ENCODE measurements around the gene PCDHGA8.
"Not testable (repeated sequence)": the region's sequence is repeated elsewhere in the genome, so short reads cannot be mapped to it uniquely, and the experiment has no call there.

PCDHGA8 gene

DNA sequence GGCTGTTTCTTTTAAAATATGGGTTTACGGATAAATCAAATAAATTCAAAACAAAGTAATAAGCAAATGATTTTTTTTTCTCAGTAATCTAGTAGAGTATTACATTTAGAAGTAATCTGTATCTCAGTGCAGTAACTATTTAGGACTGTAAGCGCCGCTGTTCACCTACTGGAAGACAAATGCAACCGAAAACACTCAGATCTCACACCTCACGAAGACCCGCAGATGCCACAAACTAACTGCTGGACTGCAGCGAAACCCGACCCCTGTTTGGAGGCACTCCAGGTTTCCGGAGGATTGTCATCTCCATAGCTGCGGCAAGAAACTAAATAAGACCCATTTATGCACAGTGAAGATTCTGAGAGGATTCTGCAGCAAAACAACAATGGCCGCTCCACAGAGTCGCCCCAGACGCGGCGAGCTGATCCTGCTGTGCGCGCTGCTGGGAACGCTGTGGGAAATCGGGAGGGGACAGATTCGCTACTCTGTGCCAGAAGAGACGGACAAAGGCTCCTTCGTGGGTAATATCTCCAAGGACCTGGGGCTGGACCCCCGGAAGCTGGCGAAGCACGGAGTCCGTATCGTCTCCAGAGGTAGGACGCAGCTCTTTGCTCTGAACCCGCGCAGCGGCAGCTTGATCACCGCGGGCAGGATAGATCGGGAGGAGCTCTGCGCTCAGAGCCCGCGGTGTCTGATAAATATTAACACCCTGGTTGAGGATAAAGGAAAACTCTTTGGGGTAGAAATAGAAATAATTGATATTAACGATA, at the start of gene PCDHGA8:
PCDHGA8 (plus strand) TSS at position 205 of the 770 bp plus-strand sequence; CDS start at position 386, 181 bp downstream.
- no peak for DNase-seq

- no peak for DNase-seq
Observed at GRCh38 chr5:141342773-141343172, 49.7 kb upstream of the PCDHGA8 start.

DNA sequence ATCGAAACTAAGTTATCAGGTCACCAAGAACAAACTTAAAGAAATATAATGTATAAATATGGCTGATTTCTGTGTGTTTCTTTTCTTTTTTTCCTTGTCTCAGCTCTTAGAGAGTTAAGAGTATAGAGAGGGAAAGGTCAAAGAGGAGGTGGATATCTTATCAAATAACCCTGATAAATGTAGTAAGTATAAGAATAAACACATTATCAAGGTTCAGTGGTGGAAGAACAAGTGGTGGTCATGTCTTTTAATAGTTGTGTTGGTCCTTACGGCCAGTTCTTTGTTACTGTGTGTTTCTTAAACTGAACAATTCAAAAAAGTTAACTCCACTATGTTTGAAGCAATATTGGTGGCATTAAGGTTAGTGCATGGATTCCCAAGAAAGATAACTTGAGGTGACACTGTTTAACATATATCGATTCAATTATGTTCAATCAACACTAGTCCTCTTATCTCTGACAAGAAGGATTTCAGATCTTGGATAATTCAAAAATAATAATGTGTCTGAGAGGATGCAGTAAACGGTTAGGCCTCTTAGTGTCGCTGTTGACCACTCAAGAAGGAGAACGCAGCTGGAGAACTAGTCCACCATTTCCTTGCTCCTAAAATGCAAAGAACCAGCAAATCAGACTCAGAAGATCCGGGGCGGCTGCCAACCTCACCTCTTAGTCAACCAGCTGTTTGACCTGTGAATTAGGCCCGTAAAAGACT, 49.0 kb upstream of the PCDHGA8 start, which contains the start of gene PCDHGA3:
PCDHGA3 (plus strand) TSS at position 588 of the 711 bp plus-strand sequence. CDS start 205 bp downstream, outside the sequence.
- DNase-seq: no peak

- DNase-seq: no peak
Observed at GRCh38 chr5:141343953-141344463, 48.4 kb upstream of the PCDHGA8 start.

DNA sequence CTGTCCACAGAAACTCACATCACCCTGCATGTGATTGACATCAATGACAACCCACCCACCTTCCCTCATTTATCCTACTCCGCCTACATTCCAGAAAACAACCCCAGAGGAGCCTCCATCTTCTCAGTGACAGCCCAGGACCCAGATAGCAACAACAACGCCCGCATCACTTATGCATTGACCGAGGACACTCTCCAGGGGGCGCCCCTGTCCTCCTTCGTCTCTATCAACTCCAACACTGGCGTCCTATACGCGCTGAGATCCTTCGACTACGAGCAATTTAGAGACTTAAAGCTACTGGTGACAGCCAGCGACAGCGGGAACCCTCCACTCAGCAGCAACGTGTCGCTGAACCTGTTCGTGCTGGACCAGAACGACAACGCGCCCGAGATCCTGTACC, 47.1 kb upstream of the PCDHGA8 start:
- DNase-seq: no peak

- DNase-seq: not testable (repeated sequence)
Observed at GRCh38 chr5:141346017-141346416, 46.4 kb upstream of the PCDHGA8 start.

DNA sequence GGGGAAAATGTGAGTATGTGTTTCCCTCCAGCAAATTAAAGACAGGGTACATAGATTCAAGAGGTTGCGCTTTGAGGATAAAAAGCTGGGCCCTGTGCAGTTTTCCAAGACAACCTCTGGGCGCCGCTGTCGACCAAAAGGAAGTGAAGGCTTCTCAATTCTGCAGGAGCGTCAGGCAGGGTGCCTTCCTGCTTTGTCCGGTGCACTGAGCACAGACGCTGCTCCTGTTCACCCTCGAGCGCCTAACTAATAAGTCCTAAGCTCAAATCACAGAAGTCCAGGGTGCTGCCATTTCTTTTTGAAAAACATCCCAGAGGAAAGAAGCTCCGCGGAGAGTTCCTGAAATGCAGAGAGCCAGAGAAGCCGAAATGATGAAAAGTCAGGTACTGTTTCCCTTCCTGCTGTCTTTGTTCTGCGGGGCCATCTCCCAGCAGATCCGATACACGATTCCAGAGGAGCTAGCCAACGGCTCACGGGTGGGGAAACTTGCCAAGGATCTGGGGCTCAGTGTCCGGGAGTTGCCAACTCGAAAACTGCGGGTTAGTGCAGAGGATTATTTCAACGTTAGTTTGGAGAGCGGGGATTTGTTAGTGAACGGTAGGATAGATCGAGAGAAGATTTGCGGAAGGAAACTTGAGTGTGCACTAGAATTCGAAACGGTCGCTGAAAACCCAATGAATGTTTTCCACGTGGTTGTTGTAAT, 42.4 kb upstream of the PCDHGA8 start, which contains the start of gene PCDHGB1:
PCDHGB1 (plus strand) TSS at position 183 of the 703 bp plus-strand sequence; CDS start at position 345, 162 bp downstream.
- peak; percentile 9 for DNase-seq

DNA sequence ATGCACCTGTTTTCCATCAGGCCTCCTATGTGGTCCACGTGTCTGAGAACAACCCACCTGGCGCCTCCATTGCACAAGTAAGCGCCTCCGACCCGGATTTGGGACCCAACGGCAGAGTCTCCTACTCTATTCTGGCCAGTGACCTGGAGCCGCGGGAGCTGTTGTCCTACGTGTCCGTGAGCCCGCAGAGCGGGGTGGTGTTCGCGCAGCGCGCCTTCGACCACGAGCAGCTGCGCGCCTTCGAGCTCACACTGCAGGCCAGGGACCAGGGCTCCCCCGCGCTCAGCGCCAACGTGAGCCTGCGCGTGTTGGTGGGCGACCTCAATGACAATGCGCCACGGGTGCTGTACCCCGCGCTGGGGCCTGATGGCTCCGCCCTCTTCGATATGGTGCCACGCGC, 40.8 kb upstream of the PCDHGA8 start:
- DNase-seq: no peak

- DNase-seq: no peak
Observed at GRCh38 chr5:141354900-141355469, 37.4 kb upstream of the PCDHGA8 start, which contains the start of gene PCDHGA4. Gene PCDHGA4 (plus strand): TSS chr5:141355021. CDS start chr5:141355108, 87 bp downstream.

DNA sequence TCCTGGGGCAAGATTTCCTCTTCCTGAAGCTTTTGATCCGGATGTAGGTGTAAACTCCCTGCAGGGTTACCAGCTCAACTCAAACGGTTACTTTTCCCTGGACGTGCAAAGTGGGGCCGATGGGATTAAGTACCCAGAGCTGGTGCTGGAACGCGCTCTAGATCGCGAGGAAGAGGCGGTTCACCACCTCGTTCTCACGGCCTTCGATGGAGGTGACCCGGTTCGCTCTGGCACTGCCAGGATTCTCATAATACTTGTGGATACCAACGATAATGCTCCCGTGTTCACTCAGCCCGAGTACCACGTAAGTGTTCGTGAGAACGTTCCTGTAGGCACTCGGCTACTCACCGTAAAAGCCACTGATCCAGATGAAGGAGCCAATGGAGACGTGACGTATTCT, 36.8 kb upstream of the PCDHGA8 start:
- no peak for DNase-seq

DNA sequence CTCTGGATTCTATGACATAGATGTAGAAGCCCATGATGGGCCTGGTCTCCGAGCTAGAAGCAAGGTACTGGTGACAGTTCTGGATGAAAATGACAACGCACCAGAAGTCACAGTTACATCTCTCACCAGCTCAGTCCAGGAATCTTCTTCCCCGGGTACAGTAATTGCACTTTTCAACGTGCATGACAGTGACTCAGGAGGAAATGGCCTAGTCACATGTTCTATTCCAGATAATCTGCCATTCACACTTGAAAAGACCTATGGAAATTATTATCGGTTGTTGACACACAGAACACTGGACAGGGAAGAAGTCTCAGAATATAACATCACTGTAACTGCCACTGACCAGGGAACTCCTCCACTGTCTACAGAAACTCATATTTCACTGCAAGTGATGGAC, 36.3 kb upstream of the PCDHGA8 start:
- DNase-seq: no peak

GRCh38 chr5:141356950-141357349, 35.5 kb upstream of the PCDHGA8 start:
- DNase-seq: no peak

GRCh38 chr5:141359790-141360426, 32.5 kb upstream of the PCDHGA8 start, which contains the start of gene PCDHGB2:
Gene PCDHGB2 (plus strand): TSS chr5:141359994. CDS start chr5:141360136, 142 bp downstream.
- DNase-seq: no peak

- no peak for DNase-seq
Observed at GRCh38 chr5:141360685-141361084, 31.7 kb upstream of the PCDHGA8 start.

- no peak for DNase-seq
Observed at GRCh38 chr5:141362719-141363118, 29.7 kb upstream of the PCDHGA8 start.

DNA sequence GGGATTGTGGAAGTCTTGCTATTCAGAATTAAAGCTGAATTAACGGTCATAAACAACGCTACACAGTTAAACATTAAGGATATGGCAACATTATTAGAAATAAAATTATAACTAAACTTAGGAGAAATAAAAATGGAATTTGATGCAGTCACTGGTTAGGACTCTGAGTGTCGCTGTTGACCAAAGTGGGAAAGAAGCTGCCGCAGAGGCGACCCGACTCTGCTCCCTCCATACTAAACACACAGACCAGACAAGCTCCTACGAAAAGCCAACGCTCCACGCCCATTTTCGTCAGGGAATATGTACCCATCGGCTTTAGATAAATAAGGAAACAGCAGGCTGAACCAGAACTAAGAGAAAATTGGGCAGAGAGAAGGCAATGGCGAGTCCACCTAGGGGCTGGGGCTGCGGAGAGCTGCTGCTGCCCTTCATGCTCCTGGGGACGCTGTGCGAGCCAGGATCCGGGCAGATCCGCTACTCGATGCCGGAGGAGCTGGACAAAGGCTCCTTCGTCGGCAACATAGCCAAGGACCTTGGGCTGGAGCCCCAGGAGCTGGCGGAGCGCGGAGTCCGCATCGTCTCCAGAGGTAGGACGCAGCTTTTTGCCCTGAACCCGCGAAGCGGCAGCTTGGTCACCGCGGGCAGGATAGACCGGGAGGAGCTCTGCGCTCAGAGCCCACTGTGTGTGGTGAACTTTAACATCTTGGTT, 28.3 kb upstream of the PCDHGA8 start, which contains the start of gene PCDHGA5:
PCDHGA5 (plus strand) TSS at position 211 of the 709 bp plus-strand sequence; CDS start at position 380, 169 bp downstream.
- no peak for DNase-seq

DNA sequence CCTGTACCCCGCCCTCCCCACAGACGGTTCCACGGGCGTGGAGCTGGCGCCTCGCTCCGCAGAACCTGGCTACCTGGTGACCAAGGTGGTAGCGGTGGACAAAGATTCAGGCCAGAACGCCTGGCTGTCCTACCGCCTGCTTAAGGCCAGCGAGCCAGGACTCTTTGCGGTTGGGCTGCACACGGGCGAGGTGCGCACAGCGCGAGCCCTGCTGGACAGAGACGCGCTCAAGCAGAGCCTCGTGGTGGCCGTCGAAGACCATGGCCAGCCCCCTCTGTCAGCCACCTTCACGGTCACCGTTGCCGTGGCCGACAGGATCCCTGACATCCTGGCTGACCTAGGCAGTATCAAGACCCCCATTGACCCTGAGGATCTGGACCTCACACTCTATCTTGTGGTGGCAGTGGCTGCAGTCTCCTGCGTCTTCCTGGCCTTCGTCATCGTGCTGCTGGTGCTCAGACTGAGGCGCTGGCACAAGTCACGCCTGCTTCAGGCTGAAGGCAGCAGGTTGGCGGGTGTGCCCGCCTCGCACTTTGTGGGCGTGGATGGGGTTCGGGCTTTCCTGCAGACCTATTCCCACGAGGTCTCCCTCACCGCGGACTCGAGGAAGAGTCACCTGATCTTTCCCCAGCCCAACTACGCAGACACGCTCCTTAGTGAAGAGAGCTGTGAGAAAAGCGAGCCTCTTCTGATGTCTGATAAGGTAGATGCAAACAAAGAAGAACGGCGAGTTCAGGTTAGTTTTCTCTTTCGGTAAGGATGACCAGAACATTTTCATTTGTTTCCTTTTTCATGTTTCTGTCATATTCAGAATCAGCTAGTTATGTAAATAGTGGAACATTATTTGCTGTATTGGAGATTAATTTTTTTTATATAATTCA, 26.2 kb upstream of the PCDHGA8 start:
- no peak for DNase-seq

DNA sequence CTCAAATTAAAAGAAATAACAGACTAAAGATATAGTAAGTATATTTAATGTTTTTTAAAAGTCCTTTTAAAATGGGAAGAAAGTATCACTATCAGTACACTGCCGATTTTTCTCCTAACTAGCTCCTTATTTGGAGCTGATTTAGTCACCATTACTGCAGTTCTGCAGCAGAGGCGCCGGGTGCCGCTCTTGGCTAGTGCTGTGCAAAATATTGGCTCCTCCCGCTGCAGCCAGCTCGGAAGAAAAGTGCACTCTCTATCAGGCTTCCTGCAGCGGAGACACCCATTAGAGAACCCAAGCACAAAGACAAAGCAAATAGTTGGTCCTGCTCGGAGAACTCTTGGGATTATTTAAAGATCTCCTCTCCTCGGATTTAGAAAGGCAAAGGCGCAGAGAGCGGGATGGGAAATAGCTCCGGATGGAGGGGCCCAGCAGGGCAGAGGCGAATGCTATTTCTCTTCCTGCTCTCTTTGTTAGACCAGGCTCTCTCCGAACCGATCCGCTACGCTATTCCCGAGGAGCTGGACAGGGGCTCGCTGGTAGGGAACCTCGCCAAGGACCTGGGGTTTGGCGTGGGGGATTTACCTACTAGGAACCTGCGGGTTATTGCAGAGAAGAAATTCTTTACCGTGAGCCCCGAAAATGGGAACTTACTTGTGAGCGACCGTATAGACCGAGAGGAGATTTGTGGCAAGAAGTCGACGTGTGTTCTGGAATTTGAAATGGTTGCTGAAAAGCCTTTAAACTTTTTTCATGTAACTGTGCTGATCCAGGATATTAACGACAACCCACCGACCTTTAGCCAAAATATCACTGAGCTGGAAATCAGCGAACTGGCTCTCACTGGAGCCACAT, 22.2 kb upstream of the PCDHGA8 start, which contains the start of gene PCDHGB3:
PCDHGB3 (plus strand) TSS at position 249 of the 855 bp plus-strand sequence; CDS start at position 402, 153 bp downstream.
- DNase-seq: no peak

All from midbrain (tissue), 1 donor.